Amniotic stem cell (primary cell): ENCODE results near the gene NPIPB9.
"Not testable (repeated sequence)": the region's sequence is repeated elsewhere in the genome, so short reads cannot be mapped to it uniquely, and the experiment has no call there.

Experiments used
- DNase-seq: peaks from one replicate; lab custom pipeline; 2025; lab: John Stamatoyannopoulos, UW

Gene NPIPB9

GRCh38 chr16:28751487-28751886, at the start of gene NPIPB9:
NPIPB9 (plus strand) TSS chr16:28751787.
- not testable (repeated sequence) for DNase-seq

GRCh38 chr16:28704246-28704645, 47.3 kb upstream of the NPIPB9 start:
- DNase-seq = not testable (repeated sequence)

GRCh38 chr16:28711220-28712083, 40.1 kb upstream of the NPIPB9 start, which contains the start of gene EIF3C:
EIF3C (plus strand) TSS chr16:28711464; CDS start chr16:28711687, 223 bp downstream.
- DNase-seq = not testable (repeated sequence)

- DNase-seq = not testable (repeated sequence)
These were observed 28.5 kb upstream of the NPIPB9 start for GRCh38 chr16:28722852-28723650.

GRCh38 chr16:28731253-28731652, 20.3 kb upstream of the NPIPB9 start:
- not testable (repeated sequence) for DNase-seq

- DNase-seq = not testable (repeated sequence)
These were observed 19.0 kb upstream of the NPIPB9 start for GRCh38 chr16:28732455-28733124.

GRCh38 chr16:28739787-28740186, 11.8 kb upstream of the NPIPB9 start:
- DNase-seq = not testable (repeated sequence)

GRCh38 chr16:28740631-28741030, 11.0 kb upstream of the NPIPB9 start:
- not testable (repeated sequence) for DNase-seq

- DNase-seq = not testable (repeated sequence)
These were observed 10.3 kb upstream of the NPIPB9 start for GRCh38 chr16:28741295-28741694.

GRCh38 chr16:28746618-28747350, 4.8 kb upstream of the NPIPB9 start:
- not testable (repeated sequence) for DNase-seq

- not testable (repeated sequence) for DNase-seq
These were observed 1.6 kb upstream of the NPIPB9 start for GRCh38 chr16:28749997-28750465.

GRCh38 chr16:28750469-28751067, 1.0 kb upstream of the NPIPB9 start:
- DNase-seq = not testable (repeated sequence)

GRCh38 chr16:28781697-28782096, 30.1 kb downstream of the NPIPB9 start:
- DNase-seq = not testable (repeated sequence)

- DNase-seq = not testable (repeated sequence)
These were observed 30.8 kb downstream of the NPIPB9 start for GRCh38 chr16:28782357-28782756.

GRCh38 chr16:28802235-28803019, 50.8 kb downstream of the NPIPB9 start:
- peak; percentile 46 for DNase-seq

- not testable (repeated sequence) for DNase-seq
These were observed 56.0 kb downstream of the NPIPB9 start for GRCh38 chr16:28807445-28808120.

GRCh38 chr16:28820016-28820415, 68.4 kb downstream of the NPIPB9 start:
- no peak for DNase-seq

- not testable (repeated sequence) for DNase-seq
These were observed 69.0 kb downstream of the NPIPB9 start for GRCh38 chr16:28820546-28820945.

GRCh38 chr16:28821874-28822519, 70.4 kb downstream of the NPIPB9 start:
- no peak for DNase-seq
